GM10266 (cell line): Measurements from ENCODE around the gene FGF12.

ENCODE experiments used
- DNase-seq: peaks from one replicate; pipeline ENCODE4 v3.0.0; 2012; ENCODE audit errors: extremely low spot score
- TF ChIP-seq, protein P1 (sequence below): IDR thresholded peaks from 2 replicates; pipeline ENCODE4 v1.5.1; 2012; ENCODE audit warnings: mild to moderate bottlenecking, low read depth; ENCODE audit not compliant: control insufficient read depth, insufficient read depth; ENCODE audit errors: missing control alignments

The FGF12 gene

DNA sequence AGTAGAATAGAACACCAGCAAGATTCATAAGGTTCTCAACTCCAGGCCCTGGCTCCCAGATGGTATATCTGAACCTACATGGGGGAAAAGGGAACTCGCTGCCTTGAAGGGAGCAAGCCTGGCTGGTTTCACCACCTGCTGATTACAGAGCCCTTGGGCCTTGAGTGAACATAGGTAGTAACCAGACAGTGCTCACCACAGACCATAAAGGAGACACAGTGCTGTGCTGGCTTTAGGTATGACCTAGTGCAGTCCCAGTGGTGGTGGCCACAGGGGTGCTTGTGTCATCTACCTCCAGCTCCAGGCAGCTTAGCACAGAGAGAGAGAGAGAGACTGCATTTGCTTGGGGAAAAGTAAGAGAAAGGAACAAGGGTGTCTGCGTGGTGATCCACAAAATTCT lies 409.8 kb downstream of the FGF12 start:
- TF ChIP-seq, protein P1, sequence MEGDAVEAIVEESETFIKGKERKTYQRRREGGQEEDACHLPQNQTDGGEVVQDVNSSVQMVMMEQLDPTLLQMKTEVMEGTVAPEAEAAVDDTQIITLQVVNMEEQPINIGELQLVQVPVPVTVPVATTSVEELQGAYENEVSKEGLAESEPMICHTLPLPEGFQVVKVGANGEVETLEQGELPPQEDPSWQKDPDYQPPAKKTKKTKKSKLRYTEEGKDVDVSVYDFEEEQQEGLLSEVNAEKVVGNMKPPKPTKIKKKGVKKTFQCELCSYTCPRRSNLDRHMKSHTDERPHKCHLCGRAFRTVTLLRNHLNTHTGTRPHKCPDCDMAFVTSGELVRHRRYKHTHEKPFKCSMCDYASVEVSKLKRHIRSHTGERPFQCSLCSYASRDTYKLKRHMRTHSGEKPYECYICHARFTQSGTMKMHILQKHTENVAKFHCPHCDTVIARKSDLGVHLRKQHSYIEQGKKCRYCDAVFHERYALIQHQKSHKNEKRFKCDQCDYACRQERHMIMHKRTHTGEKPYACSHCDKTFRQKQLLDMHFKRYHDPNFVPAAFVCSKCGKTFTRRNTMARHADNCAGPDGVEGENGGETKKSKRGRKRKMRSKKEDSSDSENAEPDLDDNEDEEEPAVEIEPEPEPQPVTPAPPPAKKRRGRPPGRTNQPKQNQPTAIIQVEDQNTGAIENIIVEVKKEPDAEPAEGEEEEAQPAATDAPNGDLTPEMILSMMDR = no peak
- DNase-seq = no peak

GRCh38 chr3:192313605-192314004 lies 413.7 kb downstream of the FGF12 start:
- TF ChIP-seq, protein P1 = no peak
- no peak for DNase-seq

- TF ChIP-seq, protein P1 = no peak
- no peak for DNase-seq
Observed at GRCh38 chr3:192307631-192308030, 419.7 kb downstream of the FGF12 start.

DNA sequence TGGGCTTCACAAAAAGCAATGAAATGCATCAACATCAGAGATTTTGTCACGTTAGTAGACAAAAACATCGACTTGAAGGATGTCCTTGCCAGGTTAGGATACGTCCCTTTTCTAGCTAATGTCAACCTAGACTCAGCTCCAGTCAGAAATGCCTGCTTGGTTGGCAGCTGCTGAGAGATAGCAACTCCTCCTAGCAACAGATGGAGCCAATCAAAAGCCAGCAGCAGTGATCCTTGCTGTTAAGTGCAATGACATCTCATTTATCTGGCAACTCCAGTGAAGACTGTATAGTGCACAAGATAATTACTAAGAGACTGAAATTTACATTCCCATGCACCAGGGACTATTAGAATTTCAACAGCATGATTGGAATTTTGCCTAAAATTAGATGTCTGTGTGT lies 424.1 kb downstream of the FGF12 start:
- no peak for DNase-seq
- TF ChIP-seq, protein P1 = no peak

GRCh38 chr3:192302721-192303120 lies 424.6 kb downstream of the FGF12 start:
- DNase-seq = no peak
- TF ChIP-seq, protein P1 = no peak

DNA sequence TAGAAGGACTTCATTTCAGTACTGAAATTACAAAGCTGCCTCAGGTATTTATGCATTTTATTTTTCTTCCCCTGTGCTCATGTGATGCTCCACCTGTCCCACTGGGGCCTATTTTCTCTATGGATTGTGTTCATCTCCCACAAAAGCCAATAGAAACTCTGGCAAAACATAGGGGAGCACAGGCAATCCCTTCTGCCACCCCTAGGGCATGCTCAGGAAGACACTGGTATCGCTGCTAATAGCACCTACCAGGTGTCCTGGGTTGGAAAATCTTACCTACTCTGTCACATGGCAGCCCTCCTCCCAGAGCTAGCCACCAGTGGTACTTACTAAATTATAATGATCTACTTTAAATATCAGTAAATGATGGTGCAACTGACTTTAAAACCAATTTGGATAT lies 427.4 kb downstream of the FGF12 start:
- DNase-seq = no peak
- TF ChIP-seq, protein P1 = no peak

DNA sequence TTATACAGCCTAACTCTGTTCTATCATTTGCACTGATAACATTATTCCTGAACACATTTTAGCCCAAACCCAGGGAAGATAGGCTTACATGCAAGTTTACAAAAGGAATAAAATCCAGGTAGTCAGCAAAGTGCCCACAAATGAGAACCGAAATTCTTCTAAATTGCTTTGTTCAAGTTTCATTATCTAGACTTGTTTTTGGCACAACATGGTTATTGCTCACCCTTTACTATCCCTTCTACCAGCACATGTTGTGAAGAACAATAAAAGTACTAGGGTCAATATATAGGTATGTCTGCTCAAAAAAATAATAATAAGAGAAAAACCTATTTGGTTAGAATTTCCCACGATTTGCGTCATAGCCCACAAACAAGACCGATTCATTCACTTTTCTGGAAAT lies 430.5 kb downstream of the FGF12 start:
- TF ChIP-seq, protein P1 = no peak

More for the DNA sequence above, 430.5 kb downstream of the FGF12 start:
- DNase-seq = no peak
